Glutamatergic neuron (in vitro differentiated cells): ENCODE data around the gene ZBTB40. TPM values are rescaled to one million over a fixed set of nuclear protein-coding genes. Genes with fewer than 3 reads are reported as not detected.

ENCODE experiments used
- DNase-seq: peaks from one replicate; pipeline ENCODE4 v3.0.0; 2022
- H3K27ac Mint-ChIP-seq: one replicate; pipeline ENCODE4 v1.8.0; 2020; ENCODE audit warnings: mild to moderate bottlenecking, mixed read lengths, inconsistent platforms; ENCODE audit not compliant: unreplicated experiment
- H3K27me3 Mint-ChIP-seq: one replicate; pipeline ENCODE4 v1.8.0; 2020; ENCODE audit warnings: mild to moderate bottlenecking, moderate library complexity, mixed read lengths, inconsistent platforms; ENCODE audit not compliant: unreplicated experiment
- H3K36me3 Mint-ChIP-seq: one replicate; pipeline ENCODE4 v1.8.0; 2020; ENCODE audit warnings: mild to moderate bottlenecking, mixed read lengths, inconsistent platforms; ENCODE audit not compliant: unreplicated experiment
- H3K4me1 Mint-ChIP-seq: one replicate; pipeline ENCODE4 v1.8.0; 2020; ENCODE audit warnings: mild to moderate bottlenecking, low read depth, mixed read lengths, inconsistent platforms; ENCODE audit not compliant: unreplicated experiment
- H3K4me3 Mint-ChIP-seq: one replicate; pipeline ENCODE4 v1.8.0; 2020; ENCODE audit warnings: mild to moderate bottlenecking, mixed read lengths, inconsistent platforms; ENCODE audit not compliant: unreplicated experiment
- H3K9me3 Mint-ChIP-seq: one replicate; pipeline ENCODE4 v1.8.0; 2020; ENCODE audit warnings: mild to moderate bottlenecking, moderate library complexity, mixed read lengths, inconsistent platforms; ENCODE audit not compliant: unreplicated experiment
- total RNA-seq: library from RNA; stranded (reverse); fragmentation: NEBNext Ultra II Directional; extraction: Animal tissue kit (Norgen Biotek cat#: 25700); gene quantifications from one replicate; pipeline ENCODE4 v1.2.1, GENCODE V29; 2021; ENCODE audit not compliant: unreplicated experiment
- TF ChIP-seq, protein P1 (sequence below): fragments of 200-600 bp; sonication (generic); IDR thresholded peaks from one replicate; pipeline ENCODE4 v1.5.0; 2021; ENCODE audit not compliant: partially characterized antibody, unreplicated experiment

Gene ZBTB40
- total RNA-seq, 1 donor from 2014 or later = 25.7 TPM

DNA sequence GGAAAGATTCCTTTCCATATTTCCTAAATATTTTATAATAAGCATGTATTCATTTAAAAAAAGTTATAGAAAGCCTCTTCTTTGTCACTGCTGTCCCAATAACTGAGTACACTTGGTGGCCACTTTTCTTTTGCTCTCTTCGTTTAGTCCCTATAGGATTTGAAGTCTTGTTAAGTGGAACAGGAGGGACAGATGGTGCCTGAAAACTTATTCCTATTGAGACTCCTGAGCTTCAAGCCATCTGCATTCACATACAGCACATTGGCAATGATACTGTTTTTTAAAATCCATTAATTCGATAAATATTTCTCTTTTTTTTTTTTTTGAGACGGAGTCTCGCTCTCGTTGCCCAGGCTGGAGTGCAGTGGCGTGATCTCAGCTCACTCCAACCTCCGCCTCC is 2.0 kb upstream of the ZBTB40 start:
- Mint-ChIP-seq H3K36me3 (no peaks in the 10 kb centered on the region), H3K9me3 (peaks cover 4% of the 10 kb centered on the region), H3K27me3 (peaks cover 6% of the 10 kb centered on the region), H3K4me3 (no peak overlapping the region), H3K27ac (no peak overlapping the region), H3K4me1 (peaks cover 30% of the 10 kb centered on the region)
- TF ChIP-seq, protein P1, sequence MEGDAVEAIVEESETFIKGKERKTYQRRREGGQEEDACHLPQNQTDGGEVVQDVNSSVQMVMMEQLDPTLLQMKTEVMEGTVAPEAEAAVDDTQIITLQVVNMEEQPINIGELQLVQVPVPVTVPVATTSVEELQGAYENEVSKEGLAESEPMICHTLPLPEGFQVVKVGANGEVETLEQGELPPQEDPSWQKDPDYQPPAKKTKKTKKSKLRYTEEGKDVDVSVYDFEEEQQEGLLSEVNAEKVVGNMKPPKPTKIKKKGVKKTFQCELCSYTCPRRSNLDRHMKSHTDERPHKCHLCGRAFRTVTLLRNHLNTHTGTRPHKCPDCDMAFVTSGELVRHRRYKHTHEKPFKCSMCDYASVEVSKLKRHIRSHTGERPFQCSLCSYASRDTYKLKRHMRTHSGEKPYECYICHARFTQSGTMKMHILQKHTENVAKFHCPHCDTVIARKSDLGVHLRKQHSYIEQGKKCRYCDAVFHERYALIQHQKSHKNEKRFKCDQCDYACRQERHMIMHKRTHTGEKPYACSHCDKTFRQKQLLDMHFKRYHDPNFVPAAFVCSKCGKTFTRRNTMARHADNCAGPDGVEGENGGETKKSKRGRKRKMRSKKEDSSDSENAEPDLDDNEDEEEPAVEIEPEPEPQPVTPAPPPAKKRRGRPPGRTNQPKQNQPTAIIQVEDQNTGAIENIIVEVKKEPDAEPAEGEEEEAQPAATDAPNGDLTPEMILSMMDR = no peak
- DNase-seq = no peak

DNA sequence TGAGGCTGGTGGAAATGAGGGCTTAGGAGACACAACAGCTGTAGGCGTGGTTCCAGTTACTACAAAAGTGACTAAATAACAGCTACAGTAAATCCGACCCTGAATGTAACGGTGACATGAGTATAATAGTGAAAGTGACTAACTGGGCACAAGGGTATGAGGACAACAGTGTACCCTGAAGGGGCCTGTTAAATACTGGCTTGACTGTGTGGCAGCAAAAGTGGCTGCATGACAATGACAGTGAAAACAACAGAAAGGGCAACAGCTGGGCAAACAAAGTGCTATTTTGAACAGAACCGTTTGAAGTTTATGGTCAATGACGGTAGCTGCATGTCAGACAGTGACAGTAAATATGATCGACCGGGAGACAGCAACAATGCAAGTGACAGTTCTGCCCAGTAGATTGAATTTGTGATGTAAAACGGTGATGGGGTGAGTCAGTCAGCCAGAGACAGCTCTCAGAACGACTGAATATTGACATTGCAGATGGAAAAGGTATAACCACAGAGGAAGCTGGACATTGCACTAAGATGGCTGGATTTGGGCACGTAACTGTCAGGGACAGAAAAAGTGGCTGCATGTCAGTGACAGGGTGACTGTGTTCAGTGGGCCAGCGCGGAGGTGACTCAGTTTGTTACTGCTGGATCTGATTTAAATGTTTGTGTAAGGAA is 1.2 kb upstream of the ZBTB40 start:
- peaks cover 30% of the 10 kb centered on the region for H3K4me1 Mint-ChIP-seq
- H3K4me3 Mint-ChIP-seq = peak overlapping the region; percentile 73

DNA sequence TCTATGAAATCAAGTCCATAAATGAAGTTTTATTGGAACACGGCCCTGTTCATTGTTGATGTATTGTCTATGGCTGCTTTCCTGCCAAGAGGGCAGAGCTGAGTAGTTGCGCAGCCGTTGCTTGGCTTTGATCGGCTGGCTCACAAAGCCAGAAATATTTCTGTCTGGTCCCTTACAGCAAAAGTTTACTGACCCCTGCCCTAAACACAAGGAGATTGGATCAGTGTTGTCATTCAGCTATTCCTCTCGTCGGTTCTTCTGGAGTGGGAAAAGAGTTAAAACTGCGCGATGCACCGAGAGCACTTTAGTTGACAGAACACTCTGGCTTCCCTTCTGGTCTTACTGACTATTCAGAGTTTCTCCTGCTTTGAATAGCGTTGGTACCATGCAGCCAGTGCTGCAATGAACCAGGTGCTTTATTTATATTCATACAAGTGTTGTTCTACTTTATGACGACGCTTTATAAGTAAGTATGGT is 868 bp downstream of the ZBTB40 start:
- TF ChIP-seq, protein P1 = no peak
- H3K4me1 Mint-ChIP-seq = peaks cover 32% of the 10 kb centered on the region

More for the DNA sequence above, 1.2 kb upstream of the ZBTB40 start:
- peaks cover 4% of the 10 kb centered on the region for H3K9me3 Mint-ChIP-seq
- H3K27me3 Mint-ChIP-seq = peaks cover 6% of the 10 kb centered on the region
- TF ChIP-seq, protein P1 = no peak
- DNase-seq = no peak
- H3K36me3 Mint-ChIP-seq = no peaks in the 10 kb centered on the region
- peak overlapping the region; percentile 80 for H3K27ac Mint-ChIP-seq

DNA sequence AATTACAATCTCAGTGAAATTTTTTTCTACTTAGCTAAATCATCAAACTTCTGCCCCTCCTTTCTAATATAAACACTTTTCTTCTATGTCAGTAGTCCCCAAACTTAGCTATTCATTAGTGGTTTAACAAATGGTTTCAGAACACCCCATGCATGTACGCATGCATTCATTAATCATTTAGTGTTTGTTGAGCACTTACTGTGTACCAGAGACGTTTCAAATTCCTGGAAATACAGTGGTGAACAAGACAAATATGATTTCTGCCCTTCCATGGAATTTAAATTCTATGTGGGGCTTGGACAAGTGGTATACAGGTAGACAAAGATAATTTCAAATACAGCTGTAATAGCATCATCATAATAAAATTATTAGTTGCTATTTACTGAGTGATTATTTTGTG is 1.5 kb downstream of the ZBTB40 start:
- peak overlapping the region; percentile 93 for H3K4me3 Mint-ChIP-seq
- TF ChIP-seq, protein P1 = no peak
- peak overlapping the region; percentile 91 for H3K27ac Mint-ChIP-seq
- peaks cover 4% of the 10 kb centered on the region for H3K9me3 Mint-ChIP-seq
- no peaks in the 10 kb centered on the region for H3K36me3 Mint-ChIP-seq
- DNase-seq = no peak
- H3K27me3 Mint-ChIP-seq = peaks cover 4% of the 10 kb centered on the region
- peaks cover 31% of the 10 kb centered on the region for H3K4me1 Mint-ChIP-seq

More for the DNA sequence above, 868 bp downstream of the ZBTB40 start:
- H3K36me3 Mint-ChIP-seq = no peaks in the 10 kb centered on the region
- peaks cover 4% of the 10 kb centered on the region for H3K27me3 Mint-ChIP-seq
- H3K4me3 Mint-ChIP-seq = peak overlapping the region; percentile 93
- peak overlapping the region; percentile 91 for H3K27ac Mint-ChIP-seq
- DNase-seq = no peak
- peaks cover 4% of the 10 kb centered on the region for H3K9me3 Mint-ChIP-seq

DNA sequence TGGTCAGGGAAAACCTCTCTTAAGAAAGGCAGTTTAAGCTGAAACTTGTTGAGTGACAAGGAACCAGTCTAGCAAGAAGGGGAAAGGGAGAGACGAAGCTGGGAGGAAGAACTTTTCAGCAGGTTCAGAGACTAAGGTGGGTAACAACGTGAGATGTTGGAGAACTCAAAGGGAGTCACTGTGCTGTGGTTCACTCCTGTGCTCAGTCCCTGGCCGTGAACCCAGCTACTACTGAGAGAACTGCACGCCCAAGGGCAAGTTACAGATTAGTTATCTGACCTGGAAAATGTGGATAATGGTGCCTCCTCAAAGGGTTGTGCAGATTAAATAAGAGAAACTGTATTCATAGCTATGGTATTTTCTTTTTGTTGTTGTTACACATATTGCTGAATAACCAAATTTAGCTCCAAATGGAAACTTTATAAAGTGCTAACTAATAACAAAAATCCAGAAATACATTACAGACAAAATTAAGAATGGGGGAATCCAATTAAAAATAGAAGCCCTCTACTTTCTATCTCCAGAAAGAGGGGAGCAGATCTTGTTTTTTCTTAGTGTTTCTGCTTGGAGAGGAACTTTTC is 2.9 kb downstream of the ZBTB40 start:
- H3K4me3 Mint-ChIP-seq = no peak overlapping the region
- H3K27me3 Mint-ChIP-seq = peaks cover 4% of the 10 kb centered on the region
- H3K4me1 Mint-ChIP-seq = peaks cover 27% of the 10 kb centered on the region
- H3K9me3 Mint-ChIP-seq = peaks cover 4% of the 10 kb centered on the region
- H3K27ac Mint-ChIP-seq = no peak overlapping the region
- no peak for DNase-seq
- TF ChIP-seq, protein P1 = no peak
- H3K36me3 Mint-ChIP-seq = no peaks in the 10 kb centered on the region
